ENCODE data around the gene YKT6.

Gene YKT6

DNA sequence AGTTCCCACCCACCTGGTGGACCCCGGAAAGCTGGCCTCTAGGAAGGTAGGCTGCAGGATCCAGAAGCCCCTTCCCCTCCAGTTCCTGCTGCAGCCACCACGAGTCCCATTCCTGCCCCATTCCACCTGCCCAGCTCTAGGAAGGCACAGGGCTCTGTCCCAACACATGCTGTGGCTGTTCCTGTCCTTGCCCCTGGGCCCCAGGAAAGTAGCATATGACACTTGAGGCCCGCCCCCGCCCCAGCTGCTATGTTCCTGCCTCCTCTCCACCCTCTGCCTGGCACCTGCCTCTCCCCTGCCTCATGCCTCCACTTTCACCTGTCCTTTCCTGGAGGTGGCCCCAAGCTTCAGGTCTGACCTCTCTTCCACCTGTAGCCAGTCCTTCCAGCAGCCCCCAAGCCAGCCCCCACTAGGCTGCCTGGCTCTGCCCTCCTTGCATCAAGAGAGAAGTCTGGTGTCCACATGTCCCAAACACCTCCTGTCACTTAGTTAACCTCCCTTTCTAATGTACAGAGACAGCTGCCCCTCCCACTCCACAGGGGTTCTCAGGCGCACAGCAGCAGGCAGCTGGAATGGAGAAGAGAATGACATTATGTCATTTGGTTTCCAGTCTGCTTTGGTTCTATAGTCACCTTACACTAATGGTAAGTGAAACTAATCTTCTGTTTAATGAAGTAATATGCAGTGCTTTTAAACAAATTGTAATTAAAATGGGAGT, 22.7 kb downstream of the YKT6 start:
- TF ChIP-seq, protein P1, sequence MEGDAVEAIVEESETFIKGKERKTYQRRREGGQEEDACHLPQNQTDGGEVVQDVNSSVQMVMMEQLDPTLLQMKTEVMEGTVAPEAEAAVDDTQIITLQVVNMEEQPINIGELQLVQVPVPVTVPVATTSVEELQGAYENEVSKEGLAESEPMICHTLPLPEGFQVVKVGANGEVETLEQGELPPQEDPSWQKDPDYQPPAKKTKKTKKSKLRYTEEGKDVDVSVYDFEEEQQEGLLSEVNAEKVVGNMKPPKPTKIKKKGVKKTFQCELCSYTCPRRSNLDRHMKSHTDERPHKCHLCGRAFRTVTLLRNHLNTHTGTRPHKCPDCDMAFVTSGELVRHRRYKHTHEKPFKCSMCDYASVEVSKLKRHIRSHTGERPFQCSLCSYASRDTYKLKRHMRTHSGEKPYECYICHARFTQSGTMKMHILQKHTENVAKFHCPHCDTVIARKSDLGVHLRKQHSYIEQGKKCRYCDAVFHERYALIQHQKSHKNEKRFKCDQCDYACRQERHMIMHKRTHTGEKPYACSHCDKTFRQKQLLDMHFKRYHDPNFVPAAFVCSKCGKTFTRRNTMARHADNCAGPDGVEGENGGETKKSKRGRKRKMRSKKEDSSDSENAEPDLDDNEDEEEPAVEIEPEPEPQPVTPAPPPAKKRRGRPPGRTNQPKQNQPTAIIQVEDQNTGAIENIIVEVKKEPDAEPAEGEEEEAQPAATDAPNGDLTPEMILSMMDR (IDR thresholded peaks at IDR 0.05; ENCODE audit: unreplicated experiment in 3 of 3): no peak
- peaks cover 15% of the 10 kb centered on the region for H3K27me3 Mint-ChIP-seq (ENCODE audit: low read depth)

DNA sequence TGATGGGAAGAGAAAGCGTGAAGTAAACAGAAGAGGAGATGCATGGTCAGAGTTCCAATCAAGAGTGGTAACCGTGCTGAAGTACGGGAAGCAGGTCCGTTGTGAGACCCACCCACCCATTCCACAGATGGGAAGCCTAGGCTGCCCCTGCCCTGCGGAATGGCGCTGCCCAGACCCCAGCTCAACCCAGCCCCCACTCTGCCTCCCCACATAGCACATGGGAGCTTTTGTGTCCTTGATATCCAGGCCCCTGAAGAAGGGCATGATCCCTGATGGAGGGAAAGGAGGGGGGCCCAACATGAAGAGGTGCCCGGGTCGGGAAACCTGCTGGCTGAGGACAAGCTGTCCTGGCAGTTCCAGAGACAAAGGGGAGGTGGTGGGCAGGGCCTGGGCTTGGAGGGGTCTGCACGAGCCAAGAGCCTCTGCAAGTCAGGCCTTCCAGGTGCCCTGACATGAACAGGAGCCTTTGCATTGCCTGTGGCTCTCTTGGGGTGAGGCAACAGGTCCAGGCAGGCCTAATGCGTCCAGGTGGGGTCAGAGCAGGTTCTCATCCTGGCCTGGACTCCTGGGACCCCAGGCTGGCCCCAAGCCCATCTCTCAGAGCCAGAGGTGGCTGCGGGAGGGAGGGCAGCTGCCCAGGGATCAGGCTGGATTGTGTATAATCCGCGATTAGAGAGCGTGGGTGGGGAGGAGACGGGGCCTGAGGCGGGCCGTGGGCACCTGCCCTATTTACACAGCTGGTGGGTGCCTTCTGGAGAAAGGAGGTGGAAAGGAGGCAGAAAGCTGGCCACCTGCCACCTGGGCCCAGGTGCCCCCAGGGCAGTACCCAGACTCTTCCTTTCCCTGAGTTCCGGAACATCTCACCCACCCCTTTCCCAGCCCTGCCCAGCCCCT, 23.5 kb downstream of the YKT6 start:
- Mint-ChIP-seq H3K36me3 (ENCODE audit: low read depth) (no peaks in the 10 kb centered on the region), H3K27ac (no peak overlapping the region), H3K27me3 (ENCODE audit: low read depth) (peaks cover 11% of the 10 kb centered on the region), H3K9me3 (no peaks in the 10 kb centered on the region), H3K4me3 (no peak overlapping the region), H3K4me1 (peaks cover 21% of the 10 kb centered on the region)
- TF ChIP-seq, protein P1 (IDR thresholded peaks at IDR 0.05; ENCODE audit: unreplicated experiment in 3 of 3): no peak

More for the DNA sequence above, 22.7 kb downstream of the YKT6 start:
- H3K27ac Mint-ChIP-seq: peak overlapping the region in 1 of 3 experiments; percentile 31
- H3K4me1 Mint-ChIP-seq: peaks cover 21% of the 10 kb centered on the region
- no peaks in the 10 kb centered on the region for H3K9me3 Mint-ChIP-seq
- H3K4me3 Mint-ChIP-seq: no peak overlapping the region
- no peaks in the 10 kb centered on the region for H3K36me3 Mint-ChIP-seq (ENCODE audit: low read depth)

DNA sequence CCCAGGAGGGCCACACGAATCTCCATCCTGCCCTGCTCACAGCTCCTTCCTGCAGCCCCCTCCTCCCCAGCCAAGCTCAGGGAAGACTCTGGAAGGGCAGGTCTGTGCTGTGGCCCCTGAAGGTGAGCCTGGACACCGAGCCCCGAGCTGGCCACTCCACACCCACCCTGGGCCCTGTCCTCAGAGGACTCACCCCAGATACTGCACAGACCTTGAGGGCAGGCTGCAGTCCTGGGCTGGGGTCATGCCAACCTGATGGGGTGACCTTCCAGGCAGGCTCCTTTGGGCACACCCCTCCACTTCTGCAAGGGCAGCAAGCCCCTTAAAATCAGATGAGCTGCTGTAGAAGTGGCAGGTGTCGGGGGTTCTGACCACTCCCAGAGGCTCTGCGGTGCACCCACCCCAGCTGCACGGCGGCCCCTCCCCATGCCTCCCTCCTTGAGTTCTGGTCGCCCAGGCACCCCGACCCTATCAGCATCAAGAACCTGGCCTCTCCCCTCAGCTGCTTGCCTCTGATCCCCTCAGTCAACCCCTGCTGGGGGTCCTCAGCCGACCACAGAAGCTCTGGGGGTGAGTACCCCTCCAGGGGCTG, 24.3 kb downstream of the YKT6 start:
- TF ChIP-seq, protein P1 (IDR thresholded peaks at IDR 0.05; ENCODE audit: unreplicated experiment in 3 of 3): no peak
- Mint-ChIP-seq H3K9me3 (no peaks in the 10 kb centered on the region), H3K27ac (no peak overlapping the region), H3K27me3 (ENCODE audit: low read depth) (peaks cover 11% of the 10 kb centered on the region), H3K4me3 (no peak overlapping the region), H3K36me3 (ENCODE audit: low read depth) (no peaks in the 10 kb centered on the region), H3K4me1 (peaks cover 21% of the 10 kb centered on the region)

DNA sequence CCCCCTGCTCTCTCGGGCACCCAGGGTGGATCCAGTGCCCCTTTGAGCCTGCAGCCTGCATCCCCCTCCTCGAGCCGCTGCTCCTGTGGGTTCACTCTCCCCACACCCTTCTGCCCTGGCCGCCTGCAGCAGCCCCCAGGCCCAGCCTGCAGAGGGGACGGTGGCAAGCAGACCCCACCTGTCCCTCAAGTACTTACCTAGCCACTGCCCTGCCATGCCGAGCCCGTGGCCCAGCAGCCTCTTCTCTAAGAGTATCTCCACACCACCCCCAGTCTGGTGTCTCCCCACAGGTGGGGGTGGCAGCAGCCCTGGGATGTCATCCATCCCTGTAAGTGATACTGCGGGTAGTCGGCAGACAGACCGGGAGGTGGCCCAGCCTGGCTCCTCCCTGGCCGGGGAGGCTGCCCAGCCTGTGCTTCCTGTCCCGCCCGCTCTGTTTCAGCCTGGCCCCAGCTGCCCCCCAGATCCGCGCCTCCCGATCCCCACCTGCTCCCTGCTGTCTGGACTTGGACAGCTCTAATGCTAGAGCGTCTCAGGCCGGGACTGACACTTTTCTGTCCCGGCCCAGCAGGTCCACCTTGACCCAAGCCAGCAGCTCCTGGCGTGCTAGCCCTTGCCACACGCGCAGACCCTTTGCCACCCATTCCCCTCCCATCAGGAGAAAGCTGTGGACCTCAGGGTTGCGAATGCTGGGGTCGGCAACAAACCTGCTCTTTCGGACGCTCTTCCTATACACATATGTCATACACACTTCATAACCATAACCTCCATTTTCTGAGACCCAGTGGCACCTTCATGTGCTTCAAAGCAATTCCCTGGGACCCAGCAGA, 25.0 kb downstream of the YKT6 start:
- Mint-ChIP-seq H3K27me3 (ENCODE audit: low read depth) (peaks cover 11% of the 10 kb centered on the region), H3K36me3 (ENCODE audit: low read depth) (no peaks in the 10 kb centered on the region), H3K27ac (peak overlapping the region in 1 of 3 experiments; percentile 23), H3K9me3 (no peaks in the 10 kb centered on the region), H3K4me3 (no peak overlapping the region), H3K4me1 (peaks cover 21% of the 10 kb centered on the region)
- TF ChIP-seq, protein P1 (IDR thresholded peaks at IDR 0.05; ENCODE audit: unreplicated experiment in 3 of 3): no peak

DNA sequence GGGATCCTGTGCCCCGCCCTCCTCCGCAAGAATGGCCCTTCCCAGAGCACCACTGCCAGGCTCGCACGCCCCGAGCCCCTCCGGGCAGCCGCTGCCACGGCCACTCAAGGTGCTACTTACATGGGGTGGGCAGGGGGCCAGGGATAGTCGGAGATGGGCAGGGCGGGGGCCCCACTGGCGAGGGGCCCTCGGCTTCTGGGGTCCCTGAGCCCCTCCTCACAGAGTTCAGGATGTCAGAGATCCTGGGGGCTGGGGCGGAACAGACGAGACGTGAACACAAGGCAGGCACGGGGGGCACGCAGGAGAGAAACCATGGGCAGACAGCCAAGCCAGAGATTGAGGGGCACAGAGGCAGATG, 25.6 kb downstream of the YKT6 start:
- TF ChIP-seq, protein P1 (IDR thresholded peaks at IDR 0.05; ENCODE audit: unreplicated experiment in 3 of 3): no peak
- Mint-ChIP-seq H3K4me1 (peaks cover 21% of the 10 kb centered on the region), H3K4me3 (no peak overlapping the region), H3K27me3 (ENCODE audit: low read depth) (peaks cover 11% of the 10 kb centered on the region), H3K27ac (peak overlapping the region in 1 of 3 experiments; percentile 23), H3K9me3 (no peaks in the 10 kb centered on the region), H3K36me3 (ENCODE audit: low read depth) (no peaks in the 10 kb centered on the region)

All from nephron (organoid).